Epithelial cell of proximal tubule (primary cell): ENCODE data around the gene EFHD2. TPM values are rescaled to one million over a fixed set of nuclear protein-coding genes. Genes with fewer than 3 reads are reported as not detected.

ENCODE experiments used
- DNase-seq: peaks from one replicate; pipeline ENCODE4 v3.0.0-alpha.2; 2011; ENCODE audit warnings: low read depth
- H3K4me3 ChIP-seq: 2 replicates; pipeline ENCODE4 v1.5.1; 2011; ENCODE audit warnings: low read depth, mild to moderate bottlenecking, low read length
- CTCF ChIP-seq: conservative IDR thresholded peaks from 2 replicates; pipeline ENCODE4 v1.5.1; 2012; ENCODE audit warnings: low read depth, mild to moderate bottlenecking, low read length
- total RNA-seq: library from RNA; depleted of rRNA; stranded (reverse); fragments of >200 nt; gene quantifications from 2 replicates; pipeline ENCODE4 v1.2.3, GENCODE V29; 2015

Gene EFHD2
- total RNA-seq, 1 donor from 2014 or later = 122 TPM

GRCh38 chr1:15406614-15407559, 2.8 kb upstream of the EFHD2 start:
- no peak for DNase-seq
- H3K4me3 ChIP-seq = no peak overlapping the region
- TF ChIP-seq CTCF = no peak

DNA sequence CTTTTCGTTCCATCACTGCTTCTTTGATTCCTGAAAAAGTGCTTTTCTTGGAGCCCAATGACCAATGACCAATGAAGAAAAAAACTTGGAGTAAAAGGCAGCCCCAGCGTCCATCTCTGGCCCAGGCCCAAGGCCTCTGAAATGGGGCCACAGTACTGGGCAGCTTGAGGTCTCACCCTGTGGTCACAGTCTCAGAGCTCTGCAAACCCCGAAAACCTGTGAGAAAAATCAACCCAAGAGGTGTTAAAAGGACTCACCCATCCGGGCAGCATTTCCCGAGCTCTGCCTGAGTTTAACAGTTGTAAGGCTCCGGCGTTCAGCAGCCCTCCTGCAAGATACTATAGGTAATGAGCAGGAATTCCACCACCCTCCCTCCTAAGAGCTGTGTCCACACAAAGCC, 2.1 kb upstream of the EFHD2 start:
- DNase-seq = no peak
- H3K4me3 ChIP-seq = no peak overlapping the region
- no peak for TF ChIP-seq CTCF

DNA sequence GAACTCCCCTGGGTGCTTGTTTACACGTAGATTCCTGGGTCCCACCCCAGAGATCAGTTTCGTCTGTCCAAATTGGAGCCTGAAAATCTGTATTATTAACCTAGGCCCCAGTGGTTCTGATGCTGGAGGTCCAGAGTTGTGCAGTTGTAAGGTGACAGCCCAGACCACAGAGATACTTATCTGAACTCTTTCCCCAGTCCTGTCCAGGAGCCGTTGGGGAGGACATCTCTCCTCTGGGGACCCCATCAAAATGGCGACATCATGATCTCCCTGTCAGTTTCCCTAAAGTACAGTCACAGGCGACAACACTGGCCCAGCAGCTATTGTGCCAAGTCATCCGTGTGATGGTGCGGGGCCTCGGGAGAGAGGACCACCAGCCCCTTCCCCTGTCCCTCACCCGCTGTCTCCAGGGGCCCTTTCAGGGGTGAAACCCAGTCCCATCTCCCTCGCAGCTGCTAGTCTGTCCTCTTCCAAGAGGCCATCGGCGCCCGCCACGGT, 749 bp upstream of the EFHD2 start:
- H3K4me3 ChIP-seq = peak overlapping the region; percentile 93
- DNase-seq = no peak
- no peak for TF ChIP-seq CTCF

DNA sequence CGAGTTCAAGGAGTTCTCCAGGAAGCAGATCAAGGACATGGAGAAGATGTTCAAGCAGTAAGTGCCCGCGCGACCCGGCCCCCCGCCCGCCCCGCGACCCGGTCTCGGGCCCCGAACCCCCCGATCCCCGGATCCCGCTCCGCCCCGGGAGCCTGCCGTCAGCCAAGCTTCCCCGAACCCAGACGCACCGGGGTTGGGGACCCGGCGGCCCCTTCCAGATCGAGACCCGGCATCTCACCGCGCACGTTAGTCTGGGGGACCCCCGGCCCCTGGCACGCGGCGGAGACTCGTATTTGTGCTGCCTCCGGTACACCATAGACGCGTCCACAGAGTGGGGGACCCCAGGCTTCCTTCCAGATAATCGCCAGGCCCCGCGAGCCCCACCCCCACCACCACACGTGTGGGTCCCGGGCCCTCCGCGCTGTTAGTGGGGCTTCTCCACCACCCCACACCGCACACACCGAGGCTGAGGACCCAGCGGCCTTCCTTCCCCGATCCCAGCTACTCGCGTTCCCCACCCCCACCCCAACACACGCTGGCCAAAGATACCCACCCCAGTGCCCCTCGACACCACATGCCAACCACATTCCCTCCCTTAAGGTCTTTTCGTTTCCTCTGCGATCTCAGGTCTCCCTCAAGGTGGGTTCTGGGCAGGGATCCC, 665 bp downstream of the EFHD2 start:
- no peak for DNase-seq
- peak overlapping the region; percentile 93 for H3K4me3 ChIP-seq
- no peak for TF ChIP-seq CTCF

- TF ChIP-seq CTCF = no peak
- DNase-seq = no peak
- peak overlapping the region; percentile 93 for H3K4me3 ChIP-seq
Measured at GRCh38 chr1:15410884-15411245, 1.2 kb downstream of the EFHD2 start.

- DNase-seq = no peak
- peak overlapping the region; percentile 93 for H3K4me3 ChIP-seq
- no peak for TF ChIP-seq CTCF
Measured at GRCh38 chr1:15411593-15412137, 2.0 kb downstream of the EFHD2 start.
